GM10847 (cell line): ENCODE measurements around the gene DHX15.

Experiments
- POLR2A ChIP-seq: IDR thresholded peaks from 2 replicates; pipeline ENCODE4 v1.6.1; 2011; ENCODE audit not compliant: insufficient read length; ENCODE audit errors: extremely low read depth

DHX15 gene

DNA sequence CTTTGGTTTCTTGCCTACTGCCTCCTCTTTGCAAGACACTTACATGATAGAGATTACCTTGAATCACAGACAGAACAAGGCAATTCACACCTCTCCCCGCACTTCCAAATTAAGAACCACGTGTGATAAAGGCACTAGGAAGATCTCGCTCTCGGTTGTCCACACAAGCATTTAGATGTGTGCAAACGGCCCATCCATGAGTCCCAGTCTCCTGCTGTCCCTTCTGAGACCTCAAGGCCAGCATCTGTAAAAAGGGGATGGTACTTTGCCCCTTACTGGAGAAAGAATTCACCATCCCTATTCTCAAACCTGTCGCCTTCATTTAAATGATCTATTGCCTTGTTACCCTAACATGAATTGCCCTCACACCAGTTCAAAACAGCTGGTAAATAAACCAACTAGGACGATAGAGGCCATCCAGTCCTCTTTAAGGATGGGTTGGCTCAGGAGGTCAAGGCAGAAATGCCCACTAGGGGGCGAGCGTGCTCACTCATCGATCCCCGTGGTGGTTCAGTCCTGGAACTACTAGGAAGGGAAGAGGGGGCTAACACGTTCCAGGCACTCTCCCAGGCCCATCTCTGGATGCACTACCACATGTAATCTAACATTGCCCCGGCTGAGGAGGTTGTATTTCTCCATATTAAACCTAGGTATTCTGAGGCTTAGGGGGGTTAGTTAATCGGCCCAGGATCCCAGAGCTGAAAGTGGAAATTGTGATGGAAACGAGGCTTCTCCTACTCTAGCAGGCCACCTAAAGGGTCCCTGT lies 95.8 kb downstream of the DHX15 start:
- no peak for TF ChIP-seq POLR2A

DNA sequence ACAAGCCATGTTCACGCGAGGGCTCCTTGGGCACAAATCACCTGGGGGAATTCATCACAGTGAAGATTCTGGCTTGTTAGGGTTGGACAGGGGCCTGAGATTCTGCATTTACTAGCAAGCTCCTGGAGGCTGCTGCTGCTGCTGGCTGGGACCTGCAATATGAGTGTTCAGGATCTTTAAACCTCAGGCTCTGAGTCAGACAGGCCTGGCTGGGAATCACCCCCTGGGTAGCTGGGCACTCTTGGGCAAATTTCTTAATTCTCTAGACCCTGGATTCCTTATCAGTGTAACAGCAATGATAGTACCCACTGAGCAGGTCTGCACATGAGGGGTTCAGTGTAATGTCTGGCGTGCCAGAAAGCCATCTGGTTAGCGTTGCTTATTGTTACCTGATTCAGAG lies 101.5 kb downstream of the DHX15 start:
- TF ChIP-seq POLR2A: no peak

DNA sequence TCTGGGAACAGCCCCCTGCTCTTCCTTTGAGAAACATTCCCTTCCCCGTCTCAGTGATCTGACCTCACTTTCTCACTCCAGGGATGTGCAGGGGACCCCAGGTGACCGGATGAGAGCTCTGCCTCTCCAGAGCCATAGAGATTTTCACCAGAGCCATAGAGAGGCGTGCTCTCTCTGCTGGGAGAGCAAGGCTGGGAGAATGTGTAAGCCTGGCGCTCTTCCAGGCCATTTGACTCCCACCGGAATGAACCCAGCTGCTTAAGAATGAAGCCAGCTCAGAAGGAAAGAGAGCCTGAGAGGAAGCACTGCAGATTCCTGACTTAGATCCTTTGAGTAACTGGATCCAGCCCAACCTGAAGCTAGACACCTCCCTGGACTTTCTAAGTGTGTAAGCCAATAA lies 106.4 kb downstream of the DHX15 start:
- TF ChIP-seq POLR2A: no peak
